Stimulated activated CD4-positive, alpha-beta T cell treated with anti-CD3 and anti-CD28 coated beads, Interleukin-12 subunit alpha, Interleukin-12 subunit beta, amount 100 ng/mL, for 48 hours (primary cell): ENCODE results near the gene STK32A.
"Not testable (repeated sequence)": the region's sequence is repeated elsewhere in the genome, so short reads cannot be mapped to it uniquely, and the experiment has no call there.

Experiments
- DNase-seq, 3 donors: peaks; one replicate each; pipeline ENCODE4 v3.0.0-alpha.2; 2020; ENCODE audit warnings: low read depth in 2 of 3, low spot score in 1 of 3

The STK32A gene

GRCh38 chr5:147234825-147235635 is at the start of gene STK32A:
Gene STK32A, plus strand, starts transcription at chr5:147235026. Its CDS starts 4,609 bp downstream, at chr5:147239635.
- no peak for DNase-seq

GRCh38 chr5:147187099-147187540 is 47.7 kb upstream of the STK32A start:
- no peak for DNase-seq

- DNase-seq = peak in 2 of 3 donors; percentile 11 to 54
Observed at GRCh38 chr5:147188200-147189108, 46.4 kb upstream of the STK32A start.

- no peak for DNase-seq
Observed at GRCh38 chr5:147189109-147189424, 45.8 kb upstream of the STK32A start.

GRCh38 chr5:147190331-147190730 is 44.5 kb upstream of the STK32A start:
- DNase-seq = no peak

- no peak for DNase-seq
Observed at GRCh38 chr5:147193123-147193522, 41.7 kb upstream of the STK32A start.

- no peak for DNase-seq
Observed at GRCh38 chr5:147200004-147200403, 34.8 kb upstream of the STK32A start.

GRCh38 chr5:147203213-147203612 is 31.6 kb upstream of the STK32A start:
- no peak for DNase-seq

- DNase-seq = no peak
Observed at GRCh38 chr5:147204576-147204975, 30.2 kb upstream of the STK32A start.

- DNase-seq = no peak
Observed at GRCh38 chr5:147208134-147208533, 26.7 kb upstream of the STK32A start.

- DNase-seq = no peak
Observed at GRCh38 chr5:147216552-147217154, 18.2 kb upstream of the STK32A start.

GRCh38 chr5:147223343-147223742 is 11.5 kb upstream of the STK32A start:
- no peak for DNase-seq

- no peak for DNase-seq
Observed at GRCh38 chr5:147223948-147224791, 10.7 kb upstream of the STK32A start.

GRCh38 chr5:147225938-147226337 is 8.9 kb upstream of the STK32A start:
- no peak for DNase-seq

- DNase-seq = no peak
Observed at GRCh38 chr5:147226512-147226911, 8.3 kb upstream of the STK32A start.

GRCh38 chr5:147234239-147234824 is 494 bp upstream of the STK32A start:
- no peak for DNase-seq

- DNase-seq = no peak
Observed at GRCh38 chr5:147240266-147240985, 5.6 kb downstream of the STK32A start.

GRCh38 chr5:147243238-147243637 is 8.4 kb downstream of the STK32A start:
- not testable (repeated sequence) for DNase-seq

GRCh38 chr5:147245381-147246165 is 10.7 kb downstream of the STK32A start:
- no peak for DNase-seq
